Mucosa of stomach (tissue), 1 donor: ENCODE data around the gene DDX52.
"Not testable (repeated sequence)": the region's sequence is repeated elsewhere in the genome, so short reads cannot be mapped to it uniquely, and the experiment has no call there.

Experiments
- H3K27me3 ChIP-seq: one replicate; pipeline ENCODE4 v1.7.0; 2013; ENCODE audit warnings: mild to moderate bottlenecking, low read length; ENCODE audit not compliant: control insufficient read depth, insufficient read depth
- H3K36me3 ChIP-seq: one replicate; pipeline ENCODE4 v1.7.0; 2013; ENCODE audit warnings: low read length; ENCODE audit not compliant: control insufficient read depth, insufficient read depth
- H3K4me1 ChIP-seq: one replicate; pipeline ENCODE4 v1.7.0; 2013; ENCODE audit warnings: mild to moderate bottlenecking, low read length; ENCODE audit not compliant: control insufficient read depth, insufficient read depth
- H3K4me3 ChIP-seq: one replicate; pipeline ENCODE4 v1.7.0; 2013; ENCODE audit warnings: low read length
- H3K9ac ChIP-seq: one replicate; pipeline ENCODE4 v1.7.0; 2013; ENCODE audit warnings: mild to moderate bottlenecking, low read length, moderate library complexity
- H3K9me3 ChIP-seq: one replicate; pipeline ENCODE4 v1.7.0; 2013; ENCODE audit warnings: mild to moderate bottlenecking, low read length, moderate library complexity; ENCODE audit not compliant: control insufficient read depth
- donor health status: Pancreatic carcinoma.

The DDX52 gene

GRCh38 chr17:37643118-37643766 lies at the start of gene DDX52:
Gene DDX52 (minus strand): TSS chr17:37643446. CDS start chr17:37643420, 26 bp downstream.
- peak within 1 kb of the TSS; percentile 51 for H3K4me3 ChIP-seq
- H3K9me3 ChIP-seq, result no peaks in the 10 kb centered on the region
- H3K27me3 ChIP-seq, result peaks cover 3% of the 10 kb centered on the region
- peaks cover 5% of the 10 kb centered on the region for H3K4me1 ChIP-seq
- H3K36me3 ChIP-seq, result no peaks in the 10 kb centered on the region
- H3K9ac ChIP-seq, result peak within 1 kb of the TSS; percentile 91

GRCh38 chr17:37691807-37692206 lies 48.6 kb upstream of the DDX52 start:
- peaks cover 4% of the 10 kb centered on the region for H3K36me3 ChIP-seq
- no peaks in the 10 kb centered on the region for H3K9me3 ChIP-seq
- H3K27me3 ChIP-seq, result no peaks in the 10 kb centered on the region
- H3K9ac ChIP-seq, result no peak overlapping the region
- H3K4me3 ChIP-seq, result no peak overlapping the region
- peaks cover 5% of the 10 kb centered on the region for H3K4me1 ChIP-seq

GRCh38 chr17:37689317-37689716 lies 46.1 kb upstream of the DDX52 start:
- Histone ChIP-seq H3K4me1 (peaks cover 5% of the 10 kb centered on the region), H3K36me3 (no peaks in the 10 kb centered on the region), H3K9me3 (no peaks in the 10 kb centered on the region), H3K4me3 (no peak overlapping the region), H3K27me3 (no peaks in the 10 kb centered on the region), H3K9ac (no peak overlapping the region)

GRCh38 chr17:37683454-37683984 lies 40.3 kb upstream of the DDX52 start:
- Histone ChIP-seq H3K36me3 (no peaks in the 10 kb centered on the region), H3K9ac (no peak overlapping the region)

GRCh38 chr17:37682007-37682406 lies 38.8 kb upstream of the DDX52 start:
- H3K4me1 ChIP-seq, result no peaks in the 10 kb centered on the region
- H3K27me3 ChIP-seq, result no peaks in the 10 kb centered on the region
- no peak overlapping the region for H3K4me3 ChIP-seq
- no peak overlapping the region for H3K9ac ChIP-seq
- no peaks in the 10 kb centered on the region for H3K36me3 ChIP-seq
- H3K9me3 ChIP-seq, result no peaks in the 10 kb centered on the region

More at GRCh38 chr17:37683454-37683984, 40.3 kb upstream of the DDX52 start:
- Histone ChIP-seq H3K9me3 (no peaks in the 10 kb centered on the region), H3K27me3 (no peaks in the 10 kb centered on the region), H3K4me3 (no peak overlapping the region), H3K4me1 (no peaks in the 10 kb centered on the region)

GRCh38 chr17:37679995-37680394 lies 36.7 kb upstream of the DDX52 start:
- not testable (repeated sequence) for H3K4me1 ChIP-seq, H3K9me3 ChIP-seq, H3K27me3 ChIP-seq, H3K36me3 ChIP-seq, H3K4me3 ChIP-seq, H3K9ac ChIP-seq

- H3K9ac ChIP-seq, result no peak overlapping the region
- H3K4me1 ChIP-seq, result no peaks in the 10 kb centered on the region
- no peaks in the 10 kb centered on the region for H3K9me3 ChIP-seq
- H3K4me3 ChIP-seq, result no peak overlapping the region
- H3K27me3 ChIP-seq, result no peaks in the 10 kb centered on the region
- H3K36me3 ChIP-seq, result no peaks in the 10 kb centered on the region
Observed at GRCh38 chr17:37678036-37678435, 34.8 kb upstream of the DDX52 start.

- H3K36me3 ChIP-seq, result no peaks in the 10 kb centered on the region
- H3K9me3 ChIP-seq, result no peaks in the 10 kb centered on the region
- no peaks in the 10 kb centered on the region for H3K4me1 ChIP-seq
- H3K4me3 ChIP-seq, result no peak overlapping the region
- H3K27me3 ChIP-seq, result no peaks in the 10 kb centered on the region
- H3K9ac ChIP-seq, result no peak overlapping the region
Observed at GRCh38 chr17:37677021-37677420, 33.8 kb upstream of the DDX52 start.

GRCh38 chr17:37676115-37676925 lies 33.1 kb upstream of the DDX52 start:
- Histone ChIP-seq H3K36me3 (no peaks in the 10 kb centered on the region), H3K4me3 (no peak overlapping the region), H3K27me3 (no peaks in the 10 kb centered on the region), H3K9ac (no peak overlapping the region), H3K9me3 (no peaks in the 10 kb centered on the region), H3K4me1 (no peaks in the 10 kb centered on the region)

GRCh38 chr17:37674511-37674910 lies 31.3 kb upstream of the DDX52 start:
- H3K4me1 ChIP-seq, result no peaks in the 10 kb centered on the region
- H3K4me3 ChIP-seq, result no peak overlapping the region

GRCh38 chr17:37673386-37673785 lies 30.1 kb upstream of the DDX52 start:
- Histone ChIP-seq H3K9me3 (no peaks in the 10 kb centered on the region), H3K4me3 (no peak overlapping the region), H3K4me1 (no peaks in the 10 kb centered on the region), H3K9ac (no peak overlapping the region), H3K27me3 (no peaks in the 10 kb centered on the region), H3K36me3 (no peaks in the 10 kb centered on the region)

More at GRCh38 chr17:37674511-37674910, 31.3 kb upstream of the DDX52 start:
- no peaks in the 10 kb centered on the region for H3K9me3 ChIP-seq
- H3K27me3 ChIP-seq, result no peaks in the 10 kb centered on the region
- no peak overlapping the region for H3K9ac ChIP-seq
- no peaks in the 10 kb centered on the region for H3K36me3 ChIP-seq

GRCh38 chr17:37672548-37673078 lies 29.4 kb upstream of the DDX52 start:
- Histone ChIP-seq H3K9me3 (no peaks in the 10 kb centered on the region), H3K27me3 (no peaks in the 10 kb centered on the region), H3K4me3 (no peak overlapping the region), H3K9ac (no peak overlapping the region), H3K4me1 (no peaks in the 10 kb centered on the region), H3K36me3 (no peaks in the 10 kb centered on the region)
